HG03521 (cell line): Measurements from ENCODE around the gene RAD51B.

ENCODE experiments used
- ATAC-seq: cut with Tn5 transposase; IDR thresholded peaks from one replicate; pipeline ENCODE4 v1.9.1; 2021; ENCODE audit warnings: mild to moderate bottlenecking, moderate library complexity; ENCODE audit not compliant: unreplicated experiment

The RAD51B gene

GRCh38 chr14:68527329-68527851, 707.8 kb downstream of the RAD51B start:
- ATAC-seq: no peak

DNA sequence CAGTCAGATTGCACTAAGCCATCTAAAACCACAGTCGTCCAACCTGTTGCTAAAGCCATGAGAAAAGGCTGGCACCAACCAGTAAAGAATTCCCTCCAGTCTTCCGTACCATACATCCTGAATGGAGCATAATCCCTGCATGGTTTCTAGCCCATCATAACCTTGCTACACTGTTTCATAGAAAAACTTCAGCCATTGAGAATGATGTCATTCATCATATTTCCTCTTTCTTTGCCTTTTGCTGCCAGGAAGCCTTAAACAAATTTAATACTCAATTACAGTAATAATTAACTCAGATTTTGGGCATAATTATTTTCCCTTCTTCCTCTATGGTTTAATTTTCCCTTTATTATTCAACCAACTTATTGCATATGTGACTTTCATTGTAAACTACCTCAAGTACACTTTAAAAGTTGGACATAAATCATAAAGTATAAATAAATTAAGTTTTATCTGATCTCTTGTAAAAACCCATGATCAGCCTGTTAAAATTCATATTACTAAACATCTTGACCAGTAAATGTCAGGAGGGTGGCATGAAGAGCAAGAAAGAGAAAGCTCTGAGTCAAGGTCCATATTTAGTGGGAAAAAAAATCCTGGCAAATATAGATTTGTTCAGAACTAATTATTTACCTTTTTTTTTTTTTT, 708.6 kb downstream of the RAD51B start:
- ATAC-seq: no peak

DNA sequence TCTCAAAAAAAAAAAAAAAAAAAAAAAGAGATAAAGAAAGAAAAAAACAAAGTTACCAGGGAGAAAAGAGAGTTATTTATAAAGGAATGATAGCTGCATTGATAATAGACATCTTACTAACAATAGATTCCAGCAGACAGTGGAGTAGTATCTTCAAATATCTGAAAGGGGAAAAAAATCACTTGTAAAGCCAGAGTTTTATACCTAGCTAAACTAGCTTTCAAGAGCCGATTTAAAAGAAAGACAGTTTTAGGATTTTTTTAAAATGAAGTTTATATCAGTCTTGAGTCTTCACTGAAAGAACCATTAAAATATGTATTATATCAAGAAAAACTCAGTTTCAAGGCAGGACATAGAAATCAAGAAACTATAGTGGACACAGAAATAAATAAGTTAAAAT, 710.9 kb downstream of the RAD51B start:
- ATAC-seq: no peak

DNA sequence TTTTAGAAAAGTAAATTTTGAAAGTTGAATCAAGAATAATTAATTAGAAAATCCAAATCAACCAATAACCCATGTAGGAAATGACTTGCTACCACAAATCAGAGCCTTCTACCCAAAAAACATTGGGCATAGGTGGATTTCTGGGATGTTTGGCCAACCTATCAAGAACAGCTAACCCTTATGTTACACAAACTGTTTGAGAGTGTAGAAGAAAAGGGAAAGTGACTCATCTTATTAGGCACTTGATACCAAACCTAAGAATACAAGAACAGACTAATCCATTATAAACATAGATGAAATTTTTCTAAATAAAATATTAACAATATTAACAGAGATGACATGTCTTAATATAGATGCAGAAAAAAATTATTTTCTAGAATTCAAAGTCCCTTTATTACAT, 712.9 kb downstream of the RAD51B start:
- no peak for ATAC-seq

GRCh38 chr14:68534276-68534675, 714.7 kb downstream of the RAD51B start:
- ATAC-seq: no peak

GRCh38 chr14:68535404-68536017, 715.9 kb downstream of the RAD51B start:
- no peak for ATAC-seq

DNA sequence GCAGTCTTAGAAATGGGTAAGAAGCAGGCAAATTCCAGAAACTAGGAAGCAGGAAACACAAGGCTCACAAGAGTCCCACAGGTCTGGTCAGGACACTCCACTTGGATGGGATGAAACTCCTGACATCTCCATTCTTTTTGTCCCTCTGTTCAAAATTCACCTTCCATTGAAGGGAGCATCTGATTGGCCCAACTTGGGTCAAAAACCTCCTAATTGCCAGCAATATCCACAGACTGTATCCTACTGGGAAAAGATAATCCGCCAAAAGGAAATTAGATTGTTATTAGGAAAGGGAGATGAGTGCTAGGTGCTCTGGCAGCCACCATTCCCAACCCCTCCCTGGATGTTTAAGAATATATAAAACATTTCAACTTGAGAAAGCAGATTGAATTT, 716.4 kb downstream of the RAD51B start:
- no peak for ATAC-seq

- no peak for ATAC-seq
These were observed 719.1 kb downstream of the RAD51B start for GRCh38 chr14:68538639-68539038.

DNA sequence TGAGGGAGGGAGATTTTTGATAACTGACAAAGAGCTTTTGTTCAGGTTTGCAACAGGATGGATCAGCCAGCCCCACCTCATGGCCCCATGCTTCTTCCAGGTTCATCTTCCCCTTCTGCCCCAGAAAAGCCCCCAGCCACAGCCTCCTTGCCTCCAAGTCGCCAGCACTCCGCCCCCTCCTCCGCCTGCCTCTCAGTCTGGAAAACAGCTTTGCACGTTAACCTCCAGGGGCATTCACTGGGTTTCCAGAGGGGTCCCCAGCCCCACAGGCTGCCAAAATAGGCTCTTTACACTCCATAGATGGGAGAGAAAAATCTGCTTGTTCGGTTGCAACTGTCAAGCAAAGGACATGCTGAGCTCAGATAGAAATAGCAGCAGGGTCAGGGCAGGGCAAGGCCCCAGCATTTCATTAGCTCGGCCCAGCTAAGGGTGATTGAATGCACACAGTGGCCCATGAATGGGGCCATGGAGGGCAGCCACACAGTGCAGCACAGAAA, 719.7 kb downstream of the RAD51B start:
- ATAC-seq: no peak

DNA sequence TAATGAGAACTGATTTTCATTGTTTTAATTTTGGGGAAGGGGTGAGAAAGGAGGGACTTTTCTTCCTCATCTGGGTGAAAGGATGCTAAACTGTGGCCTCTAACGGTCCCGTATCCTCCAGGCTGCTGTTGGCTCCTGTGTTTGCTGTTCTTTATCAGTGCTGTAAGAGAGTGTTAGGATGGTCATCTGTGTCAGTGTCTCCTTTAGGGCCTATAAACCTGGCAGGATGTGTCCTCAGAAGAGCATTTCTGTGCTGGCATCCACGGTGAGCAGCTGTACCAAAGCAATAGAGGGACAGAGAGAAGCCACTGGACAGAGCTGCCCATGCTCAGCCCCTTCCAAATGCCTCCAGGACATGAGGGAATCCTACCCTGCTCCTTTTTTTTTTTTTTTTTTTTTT, 720.2 kb downstream of the RAD51B start:
- ATAC-seq: no peak

DNA sequence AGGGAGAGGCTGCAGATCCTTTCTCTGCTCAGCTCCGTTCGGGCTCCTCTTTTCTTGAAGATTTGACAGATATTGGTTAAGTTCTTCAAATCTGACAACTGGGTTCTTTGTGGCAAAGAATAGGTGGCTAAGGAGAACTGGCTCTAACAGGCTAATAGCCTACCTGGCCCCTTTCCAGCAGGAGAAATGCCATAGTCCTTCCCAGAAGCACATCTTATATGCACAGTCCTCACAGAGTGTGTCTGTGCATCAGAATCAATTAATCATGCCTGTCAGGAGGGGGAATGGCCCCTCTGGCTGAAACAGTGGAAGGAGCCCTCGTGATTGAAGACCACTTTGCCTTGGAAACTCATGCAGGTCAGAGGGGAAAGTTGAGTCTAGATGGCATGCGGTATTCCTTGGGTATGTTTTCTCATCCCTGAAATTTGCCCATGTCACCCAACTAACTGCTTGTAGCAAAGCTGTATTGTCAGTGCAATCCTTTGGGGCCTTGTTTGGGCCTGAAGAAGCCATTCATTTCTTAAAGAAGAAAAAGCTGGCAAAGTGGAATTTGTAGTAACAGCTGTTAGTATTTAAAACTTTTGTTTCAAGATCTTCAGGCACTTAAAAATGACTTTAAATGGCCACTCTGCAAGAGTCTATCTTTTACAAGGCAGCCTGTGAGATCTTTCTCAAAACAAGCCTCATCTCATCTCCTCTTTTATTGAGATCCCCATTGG, 721.8 kb downstream of the RAD51B start:
- no peak for ATAC-seq

DNA sequence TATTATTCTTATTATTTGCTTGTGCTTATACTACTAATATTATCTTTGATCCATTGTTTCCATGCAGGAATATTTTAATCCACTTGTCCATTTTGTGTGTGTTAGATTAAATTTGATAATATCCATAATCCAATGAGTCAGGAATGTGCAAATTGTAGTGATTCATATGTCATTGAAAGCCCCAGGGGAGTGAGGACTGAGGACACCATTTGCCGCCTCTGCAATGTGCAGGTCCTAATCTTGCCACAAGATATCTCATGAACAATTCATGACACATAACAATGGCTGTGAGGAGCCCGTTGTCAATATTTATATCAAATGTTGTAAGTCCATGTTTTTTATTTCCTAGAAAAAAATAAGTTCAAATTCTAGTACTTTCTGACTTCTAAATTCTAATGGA, 722.8 kb downstream of the RAD51B start:
- no peak for ATAC-seq

DNA sequence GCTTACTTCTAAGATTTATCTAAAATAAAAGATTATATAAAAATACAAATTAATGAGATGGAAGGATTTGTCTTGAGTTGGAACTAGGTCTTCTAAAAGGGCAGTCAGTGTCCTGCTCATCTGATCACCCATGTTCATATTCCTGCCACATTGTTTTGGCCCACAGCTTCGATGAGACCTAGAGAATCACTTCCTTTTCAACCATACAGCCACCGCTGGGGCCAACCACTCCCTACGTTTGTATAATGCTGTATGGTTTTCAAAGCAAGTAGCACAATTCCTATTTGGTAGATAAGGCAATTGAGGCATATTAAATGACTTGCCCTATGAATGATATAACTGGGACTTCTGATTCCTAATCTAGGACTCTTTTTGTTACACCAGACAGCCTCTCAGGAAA, 723.9 kb downstream of the RAD51B start:
- ATAC-seq: no peak

DNA sequence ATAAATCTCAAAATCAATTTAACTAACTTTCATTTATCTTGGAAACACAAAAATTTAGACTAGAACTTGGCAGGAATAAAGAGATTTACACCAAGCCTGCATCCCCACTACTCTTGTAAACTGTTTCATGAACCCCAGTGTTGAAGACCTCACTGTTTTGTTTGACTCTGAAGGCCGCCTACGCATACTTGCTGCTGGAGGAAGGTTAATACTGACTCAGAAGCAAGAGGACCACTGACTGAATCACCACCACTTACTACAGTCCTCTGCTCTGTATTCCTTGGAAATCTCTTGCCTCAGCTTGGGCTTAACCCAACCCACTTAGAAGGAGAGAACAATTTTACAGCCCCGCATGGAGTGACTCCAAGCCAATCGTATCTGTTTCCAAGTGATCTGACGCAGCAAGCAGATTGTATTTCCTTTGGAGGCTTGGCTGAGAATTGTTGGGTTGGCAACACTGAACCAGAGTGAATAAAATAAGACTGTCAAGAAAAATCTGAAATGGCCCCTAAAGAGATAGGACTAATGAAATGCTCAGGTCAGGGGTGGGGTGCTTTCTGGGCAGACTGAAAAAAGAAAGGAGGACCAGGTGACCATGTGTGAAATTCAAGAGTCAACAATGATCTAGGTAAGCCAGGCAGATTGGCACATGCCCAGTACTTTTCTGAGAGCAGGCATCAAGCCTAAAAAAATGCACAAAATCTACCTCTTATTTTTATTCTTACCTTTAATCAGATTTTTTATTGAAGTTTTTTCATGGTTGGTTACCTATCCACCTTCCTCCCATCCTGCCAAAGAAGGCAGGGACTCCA, 724.7 kb downstream of the RAD51B start:
- ATAC-seq: no peak

DNA sequence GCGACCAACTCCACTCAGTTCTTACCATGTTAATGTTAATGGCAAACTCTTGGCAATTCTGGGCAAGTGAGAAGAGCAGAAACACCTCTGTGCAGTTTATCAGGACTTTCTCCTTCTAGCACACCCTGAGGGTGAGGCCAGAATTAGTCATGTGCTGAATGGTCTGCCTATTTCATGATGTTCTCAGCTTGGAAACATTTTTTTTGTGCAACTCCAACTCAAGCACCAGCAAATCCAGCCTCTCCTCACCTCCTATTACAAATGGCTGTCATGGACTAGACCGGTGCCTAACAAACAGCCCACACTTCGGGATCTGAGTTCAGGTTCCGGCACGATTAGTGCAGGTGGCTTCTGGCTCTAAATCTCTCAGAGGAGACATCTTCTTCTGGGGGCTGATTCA, 727.3 kb downstream of the RAD51B start:
- no peak for ATAC-seq

GRCh38 chr14:68547305-68548193, 728.0 kb downstream of the RAD51B start:
- no peak for ATAC-seq

DNA sequence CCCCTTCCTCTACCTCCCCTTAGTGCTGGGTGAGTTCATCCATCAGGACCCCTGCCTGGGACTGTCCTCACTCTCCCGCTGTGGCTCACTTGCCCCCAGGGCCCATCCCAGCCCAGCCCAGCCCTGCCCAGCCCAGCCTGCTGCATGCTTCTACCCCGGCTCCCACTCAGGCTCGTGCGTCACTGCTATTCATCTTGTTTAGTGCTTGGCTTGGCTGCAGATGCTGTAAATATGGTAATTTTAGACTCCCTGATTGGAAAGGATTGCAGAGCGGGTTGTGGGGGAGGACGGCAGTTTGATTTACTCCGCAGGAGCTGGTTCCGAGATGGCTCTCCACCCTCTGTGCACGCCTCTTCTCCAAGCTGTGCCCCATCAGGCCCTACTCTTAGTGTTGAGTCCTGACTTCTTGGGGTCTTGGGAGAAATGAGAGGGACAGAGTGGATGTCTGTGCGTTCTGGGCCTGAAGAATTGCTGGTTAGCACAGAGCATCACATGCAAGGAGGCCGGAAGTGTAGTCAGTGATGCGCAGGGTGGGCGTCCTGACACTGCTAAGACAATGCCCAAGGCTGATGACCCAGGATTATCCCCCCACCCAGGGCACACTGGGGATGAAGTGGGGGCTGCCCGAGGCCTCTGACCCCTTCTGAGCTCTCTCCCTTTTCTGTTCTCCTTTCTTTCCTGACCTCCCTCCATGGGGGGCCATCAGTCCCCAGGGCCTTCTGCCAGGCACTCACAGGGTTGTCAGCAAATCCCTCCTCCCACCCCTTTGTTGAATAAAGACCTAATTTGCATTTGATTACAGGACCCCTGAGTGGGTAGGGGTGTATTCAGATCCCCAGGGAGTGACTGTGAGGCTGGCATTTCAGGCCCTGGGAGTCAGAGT, 728.9 kb downstream of the RAD51B start:
- ATAC-seq: no peak

- ATAC-seq: no peak
These were observed 730.7 kb downstream of the RAD51B start for GRCh38 chr14:68550338-68550715.

DNA sequence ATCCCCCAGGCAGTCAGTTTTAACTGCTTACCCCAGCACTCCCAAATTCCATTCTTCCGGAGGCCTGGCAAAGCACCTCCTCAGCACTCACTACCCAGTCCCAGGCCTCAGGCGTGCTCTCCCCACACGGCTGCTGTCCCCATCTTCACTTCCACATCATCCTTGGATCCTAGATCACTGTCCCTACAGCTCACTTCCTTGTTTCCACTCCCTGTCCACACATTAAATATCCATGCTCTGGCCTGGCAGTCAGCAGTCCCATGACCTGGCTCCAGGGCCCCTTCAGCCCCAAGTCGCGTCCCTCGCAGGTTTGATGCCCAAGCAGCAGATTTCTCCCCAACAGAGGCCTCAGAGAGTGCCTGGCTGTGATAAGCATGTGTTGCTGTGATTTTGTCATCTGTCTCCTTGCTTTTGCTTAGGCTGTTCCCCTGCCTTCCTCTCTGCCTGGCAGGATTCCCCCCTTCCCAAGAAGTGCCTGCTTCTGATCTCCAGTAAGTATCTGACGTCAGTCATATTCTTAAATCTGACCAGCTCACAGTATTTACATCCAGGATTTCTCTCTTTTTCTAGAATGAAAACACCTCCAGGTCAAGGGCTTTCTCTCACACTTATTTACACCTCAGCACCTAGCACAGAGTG, 731.6 kb downstream of the RAD51B start:
- ATAC-seq: no peak
